Renal cortical epithelial cell (primary cell): ENCODE results near the gene TTC9B. TPM values are rescaled to one million over a fixed set of nuclear protein-coding genes. Genes with fewer than 3 reads are reported as not detected.
A peak's percentile ranks its signal among the peaks of the same experiment; 100 is the strongest.
"Not testable (repeated sequence)": the region's sequence is repeated elsewhere in the genome, so short reads cannot be mapped to it uniquely, and the experiment has no call there.

Experiments
- DNase-seq: peaks from one replicate; pipeline ENCODE4 v3.0.0-alpha.2; 2011; ENCODE audit warnings: low read depth
- total RNA-seq: library from RNA; depleted of rRNA; stranded (reverse); fragments of >200 nt; gene quantifications from 2 replicates; pipeline ENCODE4 v1.2.3, GENCODE V29; 2014

The TTC9B gene
- total RNA-seq, 1 donor from 2014 or later: not detected

DNA sequence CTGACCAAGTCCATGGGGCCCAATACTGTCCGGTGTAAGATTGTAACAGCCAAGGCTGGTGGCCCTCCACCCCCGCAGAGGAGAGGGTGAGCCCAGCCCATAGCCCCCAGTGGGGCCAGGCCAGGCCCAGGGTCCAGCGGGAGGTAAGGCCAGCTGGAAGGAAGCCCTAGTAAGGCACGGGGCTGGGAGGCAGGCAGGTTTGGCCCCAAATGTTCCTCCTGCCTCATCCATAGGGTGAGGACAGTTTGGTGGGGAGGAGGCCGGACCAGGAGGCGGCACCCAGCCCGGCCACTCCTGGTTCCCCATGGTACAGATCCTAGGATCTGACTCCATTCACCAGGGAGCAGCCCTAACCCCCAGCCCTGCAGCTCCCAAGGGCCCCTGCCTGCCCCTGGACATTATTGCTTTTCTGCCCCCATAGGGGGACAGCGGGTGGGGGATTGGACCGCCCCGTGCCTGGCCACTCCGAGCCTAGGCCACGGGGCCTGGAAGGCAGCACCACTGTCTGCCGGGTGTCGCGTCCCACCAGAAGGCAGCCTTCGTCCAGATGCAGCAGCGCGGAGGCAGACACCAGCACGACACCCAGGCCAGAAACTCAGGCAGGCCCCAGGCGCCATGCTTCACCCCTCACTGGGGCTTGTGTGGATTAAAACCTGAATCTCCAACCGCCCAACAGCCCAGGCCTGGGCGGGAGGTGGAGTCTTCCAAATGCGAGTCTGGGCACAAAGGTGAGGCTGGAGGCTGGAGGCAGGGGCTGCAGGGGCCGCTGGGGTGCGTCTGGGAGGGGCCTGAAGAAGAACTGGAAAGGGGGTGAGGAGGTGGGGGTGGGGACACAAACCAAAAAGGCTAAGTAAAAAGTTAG is 15.0 kb upstream of the TTC9B start:
- DNase-seq: no peak

DNA sequence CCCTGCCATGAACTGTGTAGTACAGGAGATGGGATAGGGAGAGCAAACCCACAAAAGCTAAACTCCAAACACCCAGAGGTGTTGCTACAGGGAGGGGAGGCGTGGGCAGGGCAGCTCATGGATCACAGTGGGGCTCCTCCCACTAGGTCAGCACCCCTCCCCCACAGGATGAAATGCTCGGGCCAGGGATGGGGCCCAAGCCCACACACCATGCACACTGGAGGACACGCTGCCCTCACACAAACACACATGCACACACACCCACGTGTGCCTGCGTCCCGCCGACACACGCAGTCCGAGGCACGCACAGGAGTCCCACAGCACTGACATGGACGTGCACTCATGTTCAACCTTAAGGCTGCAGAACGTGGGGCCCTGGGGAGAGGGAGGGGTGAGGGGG is 14.3 kb upstream of the TTC9B start:
- DNase-seq: no peak

DNA sequence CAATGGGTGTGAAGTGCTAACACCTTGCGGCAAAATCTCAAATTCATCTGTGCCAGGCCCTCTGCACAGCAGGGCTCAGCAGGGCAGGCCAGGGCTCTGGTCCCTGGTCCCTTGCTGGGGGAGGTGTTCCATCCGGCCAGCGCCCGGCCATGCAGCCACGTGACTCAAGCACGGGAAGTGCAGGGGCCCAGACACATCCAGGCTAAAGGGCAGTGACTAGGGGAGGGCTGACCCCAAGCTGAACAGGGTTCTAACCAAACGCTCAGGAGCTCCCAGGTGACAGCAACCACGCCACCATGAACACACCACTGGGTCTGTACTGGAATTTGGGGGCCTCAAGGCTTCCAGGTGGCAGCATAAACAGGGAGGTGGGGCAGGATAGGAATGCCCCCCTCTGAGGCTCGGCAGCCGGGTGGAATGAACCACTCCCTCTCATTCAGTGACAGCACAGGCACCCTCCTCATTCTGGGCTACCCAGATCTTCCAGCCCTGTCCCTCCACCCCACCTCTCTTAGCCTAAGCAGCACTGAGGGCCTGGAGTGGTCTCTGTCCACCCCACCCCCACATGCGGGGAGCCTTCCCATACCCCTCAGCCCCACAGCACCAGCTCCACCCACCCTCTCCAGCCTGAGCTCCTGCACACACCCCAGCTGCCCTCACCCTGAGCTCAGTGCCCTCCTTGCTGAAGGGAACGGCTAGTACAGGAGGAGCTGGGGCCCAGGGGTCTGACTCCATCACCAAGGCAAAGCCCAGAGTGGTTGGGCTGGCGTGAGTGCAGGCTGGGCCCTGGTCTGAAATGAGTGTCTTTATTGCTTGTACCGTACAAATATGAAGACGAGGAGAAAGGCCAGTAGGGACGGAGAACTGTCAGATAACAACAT is 13.6 kb upstream of the TTC9B start:
- peak; percentile 27 for DNase-seq

DNA sequence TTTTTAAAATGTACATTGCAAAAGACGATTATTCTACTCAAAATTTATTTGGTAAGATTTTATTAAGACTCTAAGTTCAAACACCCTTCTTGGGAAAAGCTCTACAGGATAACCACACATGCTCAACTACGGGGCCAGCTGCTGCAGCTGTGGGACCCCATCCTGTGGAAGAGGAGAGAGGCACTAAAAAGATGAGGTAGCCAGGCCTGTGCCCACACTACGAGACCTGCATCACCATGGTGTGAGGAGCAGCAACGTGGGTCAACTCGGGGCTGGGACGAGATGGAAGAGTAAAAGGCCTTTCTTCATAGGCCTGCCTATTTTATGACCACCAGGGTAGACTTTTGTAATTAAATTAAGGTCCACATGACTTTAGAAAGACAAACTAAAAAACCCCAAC is 12.9 kb upstream of the TTC9B start:
- no peak for DNase-seq

DNA sequence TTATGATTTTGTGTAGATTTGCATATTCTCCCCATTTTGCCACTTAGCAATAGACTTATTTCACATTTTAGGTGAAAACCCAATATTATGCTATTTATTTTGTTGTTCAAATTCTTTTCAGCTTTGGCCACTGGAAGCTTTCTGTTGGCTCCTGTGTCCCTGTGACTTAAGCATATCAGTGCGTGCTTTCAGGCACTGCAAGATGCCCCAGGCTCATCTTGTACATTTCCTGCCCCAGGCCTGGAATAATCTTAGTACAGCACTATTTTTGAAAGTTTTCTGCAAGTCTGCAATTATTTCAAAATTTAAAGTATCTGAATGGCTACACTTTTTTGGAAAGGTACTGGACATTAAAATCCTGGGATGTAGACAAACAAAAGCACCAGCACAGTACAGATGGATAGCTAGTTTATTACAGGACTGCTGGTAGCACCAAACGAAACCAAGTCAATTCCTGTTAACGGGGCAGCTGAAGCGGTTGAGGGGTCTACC is 11.8 kb upstream of the TTC9B start:
- DNase-seq: no peak

DNA sequence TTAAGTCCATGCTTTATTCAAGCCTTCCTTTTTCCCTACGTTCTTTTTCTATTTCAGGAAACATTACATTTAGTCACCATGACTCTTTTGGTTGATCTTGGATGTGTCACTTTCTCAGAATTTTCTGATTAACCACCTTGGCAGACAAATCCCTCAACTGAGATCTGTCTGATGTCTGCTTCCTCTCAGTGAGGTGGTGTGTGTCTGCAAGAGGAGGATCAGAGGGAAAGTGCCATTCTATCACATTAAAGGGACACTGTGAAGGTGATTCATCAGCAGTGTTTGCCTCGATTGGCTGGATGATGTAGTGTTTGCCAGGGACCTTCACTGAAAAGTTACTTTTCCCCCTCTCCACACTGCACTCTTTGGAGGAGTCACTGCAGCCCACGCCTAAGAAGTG is 11.3 kb upstream of the TTC9B start:
- DNase-seq: peak; percentile 33

DNA sequence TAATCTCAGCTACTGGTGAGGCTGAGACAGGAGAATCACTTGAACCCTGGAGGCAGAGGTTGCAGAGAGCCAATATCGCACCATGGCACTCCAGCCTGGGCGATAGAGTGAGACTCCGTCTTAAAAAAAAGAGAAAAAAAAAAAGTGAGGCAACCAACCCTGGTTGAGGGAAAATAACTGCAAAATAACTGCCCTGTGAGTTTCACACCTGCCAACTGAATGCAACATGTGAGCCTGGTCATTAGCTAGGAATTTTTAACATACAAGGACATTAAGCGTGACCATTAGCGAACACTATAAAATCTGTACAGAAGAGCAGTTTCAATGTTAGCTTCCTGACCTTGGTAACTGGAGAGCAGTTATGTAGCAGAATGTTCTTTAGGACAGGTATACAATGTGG is 10.7 kb upstream of the TTC9B start:
- DNase-seq: peak; percentile 47

DNA sequence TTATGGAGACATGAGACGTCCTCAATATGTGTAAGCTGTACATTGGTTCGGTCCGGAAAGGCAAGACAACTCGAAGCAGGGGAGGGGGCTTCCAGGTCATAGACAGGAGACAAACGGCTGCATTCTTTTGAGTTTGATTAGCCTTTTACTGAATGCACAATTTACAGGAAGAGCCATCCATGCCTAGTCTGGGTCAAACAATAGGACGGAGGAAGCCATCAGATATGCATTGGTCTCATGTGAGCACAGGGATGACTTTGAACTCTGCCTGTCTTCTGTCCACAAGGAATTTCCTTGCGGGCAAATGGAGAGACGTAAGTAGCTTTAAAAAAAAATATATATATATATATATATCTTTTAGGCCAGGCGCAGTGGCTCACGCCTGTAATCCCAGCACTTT is 10.2 kb upstream of the TTC9B start:
- DNase-seq: no peak

DNA sequence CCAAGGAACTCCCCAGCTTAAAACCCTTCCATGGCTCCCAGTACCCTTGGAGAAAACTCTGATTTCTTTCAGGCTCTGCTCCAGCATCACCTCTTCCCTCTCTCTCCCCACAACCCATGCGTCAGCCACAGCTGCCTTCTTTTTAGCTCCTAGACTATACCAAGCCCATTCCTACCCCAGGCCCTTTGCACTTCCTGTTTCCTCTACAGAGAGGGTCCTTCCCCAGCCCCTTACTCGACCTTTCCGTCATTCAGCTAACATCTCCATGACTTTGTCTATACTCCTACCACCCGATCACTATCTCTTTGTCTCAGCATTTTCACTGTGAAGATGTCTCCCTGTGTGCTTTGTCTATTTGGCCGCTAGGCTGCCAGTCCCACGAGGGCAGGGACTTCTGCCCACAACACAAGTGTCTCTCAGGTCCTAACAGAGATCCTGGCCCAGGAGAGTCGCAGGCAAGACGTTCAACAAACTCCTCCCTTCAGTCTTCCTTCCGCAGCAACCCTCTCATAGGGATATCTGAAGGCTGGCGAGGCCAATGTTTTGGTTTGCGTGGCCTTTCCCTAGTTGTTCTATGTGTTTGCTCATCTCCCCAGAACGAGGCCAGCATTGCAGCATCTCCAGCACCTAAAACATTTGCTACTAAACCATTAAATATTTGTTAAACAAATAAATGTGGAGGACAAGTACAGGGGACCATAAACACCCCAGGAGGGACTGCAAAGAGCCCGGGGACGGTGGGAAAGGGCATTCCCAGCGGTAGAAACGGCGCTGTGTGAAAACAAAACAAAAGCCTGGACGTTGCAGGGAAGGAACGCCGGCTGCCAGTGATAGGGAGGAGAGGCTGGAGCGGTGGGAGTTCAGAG is 7.5 kb upstream of the TTC9B start:
- no peak for DNase-seq

DNA sequence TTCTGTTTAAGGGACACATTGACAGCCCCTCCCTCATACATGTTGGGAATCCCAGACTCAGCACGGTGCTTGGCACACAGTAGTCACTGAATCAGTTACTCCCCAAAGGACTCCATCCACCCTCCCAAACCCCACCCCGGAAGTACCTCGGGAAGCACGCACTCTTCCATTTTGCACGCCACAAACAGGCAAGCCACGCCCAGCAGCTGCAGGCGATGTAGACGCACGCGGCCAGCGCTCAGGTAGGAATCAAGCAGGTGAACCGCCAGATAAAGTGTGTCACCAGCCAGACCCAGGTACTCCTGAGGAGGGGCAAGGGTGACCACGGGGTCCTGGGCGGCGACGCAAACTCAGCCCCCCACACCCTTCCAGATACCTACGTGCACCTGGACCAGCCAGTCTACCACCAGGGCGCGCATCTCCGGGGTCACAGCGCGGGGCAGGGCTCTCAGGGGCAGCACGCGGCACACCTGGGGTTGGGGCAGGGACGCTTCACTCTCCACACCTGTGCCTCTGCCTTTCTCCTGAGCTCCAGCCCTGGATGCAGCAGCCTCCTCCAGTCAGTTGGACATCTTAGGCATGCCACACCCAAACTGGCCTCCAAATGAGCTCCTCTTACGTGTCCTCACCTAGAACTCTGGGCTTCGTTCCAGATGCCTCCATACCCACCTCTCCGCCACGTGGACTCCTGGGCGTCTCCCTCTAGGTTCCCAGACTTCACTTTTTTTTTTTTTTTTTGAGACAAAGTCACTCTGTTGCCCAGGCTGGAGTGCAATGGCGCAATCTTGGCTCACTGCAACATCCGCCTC is 6.4 kb upstream of the TTC9B start:
- no peak for DNase-seq

DNA sequence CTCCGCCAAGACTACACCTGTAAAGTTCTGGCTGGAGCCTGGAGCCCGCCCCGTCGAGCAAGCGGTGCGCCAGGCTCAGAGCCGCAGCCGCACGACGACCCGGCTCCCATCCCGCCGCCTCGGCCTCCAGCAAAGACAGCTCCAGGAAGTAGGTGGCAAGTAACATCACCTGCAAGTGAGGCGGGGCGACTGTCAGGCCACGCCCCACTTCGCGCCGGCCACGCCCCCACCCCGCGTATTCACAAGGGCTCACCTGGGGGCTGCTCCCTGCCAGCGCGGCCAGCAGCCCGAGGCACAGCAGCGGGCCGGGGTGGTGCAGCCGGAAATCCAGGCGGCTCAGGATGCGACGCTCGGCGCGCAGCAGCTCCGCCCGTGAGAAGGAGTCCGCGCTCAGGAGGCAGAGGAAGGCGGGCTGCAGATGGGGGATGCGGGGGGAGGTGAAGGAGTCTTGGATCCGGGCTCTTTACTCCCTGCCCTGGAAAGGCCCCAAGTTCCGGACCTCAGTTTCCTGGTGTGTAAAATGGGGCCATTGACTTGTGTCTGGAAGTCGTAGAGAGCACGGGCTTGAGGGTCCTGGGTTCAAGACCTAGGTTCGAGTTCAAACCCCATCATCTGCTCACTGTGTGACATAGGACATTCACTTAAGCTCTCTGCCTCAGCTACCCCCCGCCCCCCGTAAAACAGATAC is 5.1 kb upstream of the TTC9B start:
- DNase-seq: no peak

DNA sequence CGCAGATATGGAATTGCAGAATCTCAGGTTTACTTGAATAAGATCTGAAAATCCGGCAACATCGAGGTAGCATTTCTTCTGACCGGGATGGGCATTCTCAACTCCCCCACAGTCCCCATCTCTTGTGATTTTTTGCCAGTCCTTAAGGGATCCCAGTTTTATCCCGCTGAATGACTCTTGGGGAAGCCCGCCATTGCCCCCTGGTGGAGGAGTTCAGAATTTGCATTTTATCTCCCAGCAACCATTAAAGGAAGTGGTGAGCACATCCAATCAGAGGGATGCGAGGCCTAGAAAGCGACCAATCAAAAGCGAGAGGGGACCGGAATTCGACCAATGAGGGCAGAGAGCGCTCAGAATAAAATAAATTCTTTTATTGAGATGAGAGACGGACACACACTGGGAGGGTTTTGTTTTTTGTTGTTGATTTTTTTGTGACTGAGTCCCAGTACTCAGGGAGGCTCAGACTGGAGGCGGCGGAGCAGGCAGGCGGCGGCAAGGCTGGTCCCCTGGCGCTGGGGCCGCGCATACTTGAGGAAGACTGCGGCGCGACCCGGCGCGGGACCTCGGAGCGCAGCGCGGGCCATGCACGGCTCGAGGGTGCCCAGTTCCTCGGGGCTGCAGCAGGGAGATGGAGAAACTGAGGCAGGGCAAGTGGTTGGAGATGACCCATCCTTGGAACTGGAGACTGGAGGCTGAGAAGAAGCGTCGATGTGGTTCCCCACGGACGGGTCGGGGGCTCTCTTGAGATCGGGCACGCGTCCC is 3.9 kb upstream of the TTC9B start:
- peak; percentile 90 for DNase-seq

DNA sequence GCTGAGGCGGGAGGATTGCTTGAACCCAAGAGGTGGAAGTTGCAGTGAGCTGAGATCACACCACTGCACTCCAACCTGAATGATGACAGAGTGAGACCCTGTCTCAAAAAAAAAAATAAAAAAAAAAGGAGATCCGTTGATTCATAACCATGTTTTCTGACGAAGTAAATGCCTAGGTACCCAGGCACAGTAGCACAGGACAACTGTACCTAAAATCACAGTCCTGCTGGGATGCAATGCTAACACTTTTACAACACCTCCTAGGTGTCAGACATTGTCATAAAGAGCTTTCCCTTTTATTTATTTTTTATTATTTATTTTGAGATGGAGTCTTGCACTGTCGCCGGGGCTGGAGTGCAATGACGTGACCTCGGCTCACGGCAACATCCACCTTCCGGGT is 2.5 kb upstream of the TTC9B start:
- DNase-seq: no peak

DNA sequence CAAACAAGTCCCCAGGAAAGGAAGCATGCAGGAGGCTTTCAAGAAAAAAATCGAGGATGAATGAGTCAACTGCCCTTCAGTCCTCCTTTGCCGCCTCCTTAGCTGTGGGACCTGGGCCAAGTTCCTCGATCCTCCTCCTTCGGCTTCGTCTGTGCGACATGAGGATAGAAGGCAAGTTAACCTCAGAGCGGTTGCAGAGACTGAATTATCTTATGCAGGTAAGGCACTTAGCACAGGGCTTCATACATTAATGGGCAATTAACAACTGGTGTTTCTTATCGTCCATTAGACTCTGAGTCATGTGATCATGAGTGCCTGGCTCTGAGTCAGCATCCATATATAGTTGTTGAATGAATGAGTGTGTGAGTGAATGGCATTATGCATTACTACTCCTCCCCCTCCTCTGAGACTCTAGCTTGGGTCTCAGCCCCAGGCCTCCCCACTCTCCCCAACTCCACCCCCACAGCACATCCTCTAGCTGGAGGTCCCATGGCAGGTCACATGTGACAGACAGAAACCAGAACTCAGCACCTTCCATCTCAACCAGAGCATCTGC is 1.6 kb upstream of the TTC9B start:
- DNase-seq: peak; percentile 81

DNA sequence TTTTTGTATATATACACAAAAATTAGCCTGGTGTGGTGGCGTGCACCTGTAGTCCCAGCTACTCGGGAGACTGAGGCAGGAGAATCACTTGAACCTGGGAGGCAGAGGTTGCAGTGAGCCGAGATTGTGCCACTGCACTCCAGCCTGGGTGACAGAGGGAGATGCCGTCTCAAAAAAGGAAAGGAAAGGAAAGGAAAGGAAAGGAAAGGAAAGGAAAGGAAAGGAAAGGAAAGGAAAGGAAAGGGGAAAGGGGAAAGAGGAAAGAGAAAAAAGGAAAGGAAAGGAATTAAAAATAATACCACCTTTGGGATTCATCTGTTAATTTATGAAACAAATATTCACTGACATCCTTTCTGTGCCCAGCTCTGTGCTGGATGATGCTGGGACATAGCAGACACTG is 845 bp upstream of the TTC9B start:
- not testable (repeated sequence) for DNase-seq

DNA sequence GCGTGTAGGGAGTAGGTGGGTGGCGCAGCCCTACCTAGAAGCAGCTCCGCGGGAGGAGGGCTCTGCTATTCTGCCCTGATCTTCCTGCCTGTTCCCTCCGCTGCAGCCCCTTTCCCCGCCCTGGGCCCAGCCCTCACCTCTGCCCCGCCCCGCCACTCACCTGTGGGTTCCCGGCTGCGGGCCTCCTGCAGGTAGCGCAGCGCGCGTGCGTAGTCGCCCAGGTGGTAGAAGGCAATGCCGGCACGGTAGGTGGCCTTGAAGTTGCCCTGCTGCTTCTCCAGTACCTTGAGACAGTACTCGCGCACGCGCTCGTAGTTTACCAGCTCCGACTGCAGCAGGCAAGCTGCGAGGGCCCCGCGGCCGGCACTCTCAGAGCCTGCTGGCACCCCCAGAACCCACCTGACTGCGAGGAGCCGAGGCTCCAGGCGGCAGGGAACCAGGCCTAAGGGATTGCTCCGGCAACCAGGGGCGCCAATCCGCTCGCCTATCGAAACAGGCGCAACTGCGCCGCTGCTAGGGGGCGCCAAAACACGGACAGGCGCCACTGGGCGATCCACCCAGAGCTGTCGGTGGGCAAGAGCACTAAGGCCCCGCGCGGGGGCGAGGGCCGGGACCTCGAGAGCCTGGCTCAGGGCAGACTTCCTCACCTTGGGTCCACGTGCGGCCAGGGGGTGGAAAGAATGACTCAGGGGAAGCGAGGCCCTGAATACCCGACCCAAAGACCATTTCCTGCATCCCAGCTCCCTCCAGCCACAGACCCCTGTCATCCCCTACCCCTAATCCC is 965 bp downstream of the TTC9B start:
- no peak for DNase-seq

DNA sequence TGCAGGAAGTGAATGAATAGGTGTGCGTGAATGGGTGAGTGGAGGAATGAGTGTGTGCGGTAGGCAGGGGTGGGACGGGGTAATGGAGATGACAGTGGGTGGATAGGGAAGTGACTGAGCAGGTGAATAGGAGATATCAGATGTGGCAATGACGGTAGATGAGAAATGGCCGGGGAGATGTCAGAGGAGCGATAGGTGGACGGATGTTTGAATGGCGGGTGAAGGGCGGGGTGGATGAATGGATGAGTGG is 1.5 kb downstream of the TTC9B start:
- DNase-seq: no peak

DNA sequence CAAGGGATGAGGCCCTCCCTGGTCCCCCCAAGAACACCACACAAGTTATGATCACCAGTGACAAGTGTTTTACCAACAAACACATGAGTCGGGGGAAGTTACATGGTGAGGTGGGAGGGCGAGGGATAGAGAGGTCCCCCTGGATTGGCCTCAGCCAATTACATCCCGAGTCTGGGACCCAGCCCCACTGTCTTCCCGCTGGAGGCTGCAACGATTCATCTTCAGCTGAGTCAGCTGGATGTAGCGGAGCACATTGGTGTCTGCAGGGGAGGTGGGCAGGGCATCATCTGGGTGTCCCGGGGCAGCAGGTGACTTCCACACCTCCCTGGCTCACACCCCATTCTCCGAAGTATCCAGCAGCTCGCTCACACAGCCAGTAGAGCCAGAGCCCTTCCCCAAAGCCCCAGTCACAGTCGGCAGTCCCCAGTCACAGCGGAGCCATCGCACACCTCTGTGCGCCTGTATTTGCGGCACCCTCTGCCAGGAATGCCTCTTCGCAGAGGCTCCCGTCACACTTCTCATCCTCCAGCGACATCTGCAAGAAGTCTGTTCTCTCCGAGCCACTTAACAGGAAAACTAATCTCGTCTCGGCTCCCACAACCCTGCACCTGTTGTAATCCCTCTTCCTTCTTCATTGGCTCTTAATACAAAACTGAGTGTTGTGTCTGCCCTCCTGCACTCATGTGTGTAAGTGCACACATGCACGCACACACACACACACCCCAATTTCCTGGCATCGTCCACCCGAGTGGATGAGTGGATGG is 2.0 kb downstream of the TTC9B start:
- DNase-seq: no peak
